ENCODE measurements around the gene BTRC. TPM values are rescaled to one million over a fixed set of nuclear protein-coding genes. Genes with fewer than 3 reads are reported as not detected.

The BTRC gene
- total and polyA plus RNA-seq, 10 of the 15 experiments (the other 5 are each of a cell fraction or from before 2014, with no cell fraction given): 2.2 to 18.6 (median 8.6) TPM

DNA sequence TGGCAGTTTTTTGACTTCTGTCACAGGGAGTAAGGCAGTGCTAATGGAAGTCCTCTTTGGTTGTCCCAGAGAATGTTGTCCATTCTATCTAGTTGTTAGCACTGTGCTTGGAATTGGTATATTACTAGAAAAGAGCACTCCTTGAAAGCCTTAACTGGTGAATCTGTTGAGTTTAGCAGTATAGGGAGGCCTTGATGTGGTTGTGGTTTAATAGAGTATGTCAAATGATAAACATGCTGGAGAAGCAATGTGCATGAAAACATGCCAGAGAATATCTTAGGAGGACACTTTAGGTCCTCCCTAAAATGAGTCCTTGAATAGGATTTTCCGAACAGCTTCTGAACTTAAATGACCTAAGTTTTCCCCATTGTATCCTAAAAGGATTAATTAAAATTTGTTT lies 98.6 kb downstream of the BTRC start (continued):
- TF ChIP-seq MTA3 (IDR thresholded peaks at IDR 0.05; ENCODE audit: borderline replicate concordance, low read length) (no peak), CREB1 (IDR thresholded peaks at IDR 0.05; ENCODE audit: low read depth) (no peak), ZNF217 (IDR thresholded peaks at IDR 0.05) (no peak), MEF2A (IDR thresholded peaks at IDR 0.05; ENCODE audit: insufficient read depth, low read depth, low read length) (no peak)

DNA sequence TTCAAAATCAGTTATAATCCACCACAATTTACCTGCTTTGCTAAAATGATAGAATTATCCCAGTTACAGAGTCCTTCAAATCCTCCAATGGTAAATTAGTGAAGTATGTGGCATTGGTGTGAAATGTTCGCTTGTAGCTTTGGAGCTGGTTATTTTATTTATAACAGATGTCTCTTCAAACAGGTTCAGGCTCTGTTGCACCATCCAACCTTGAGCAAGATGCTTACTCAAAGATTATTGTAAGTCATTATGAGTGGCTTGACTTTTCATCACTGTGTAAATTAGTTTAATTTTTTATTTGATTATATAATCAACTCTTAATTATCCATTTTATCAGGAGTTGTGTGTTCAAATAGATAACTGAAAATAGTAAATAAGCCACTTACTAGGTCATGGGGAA lies 99.4 kb downstream of the BTRC start:
- 100% methylated on average over 1 of the region's 1 CpG for whole genome bisulfite sequencing (ENCODE audit: insufficient coverage, insufficient replicate concordance, low lambda C conversion rate, missing lambda C conversion rate)
- TF ChIP-seq KDM1A (IDR thresholded peaks at IDR 0.05; ENCODE audit: borderline replicate concordance): no peak
- TF ChIP-seq JUND (IDR thresholded peaks at IDR 0.05; ENCODE audit: low read depth, low read length): no peak
- no peak for TF ChIP-seq RUNX3 (IDR thresholded peaks at IDR 0.05; ENCODE audit: low read length)
- no peak for TF ChIP-seq WRNIP1 (IDR thresholded peaks at IDR 0.05; ENCODE audit: borderline replicate concordance, low read depth, low read length)
- TF ChIP-seq IKZF1 (conservative IDR thresholded peaks at IDR 0.05): no peak
- TF ChIP-seq ASH2L (IDR thresholded peaks at IDR 0.05; ENCODE audit: borderline replicate concordance, low read depth): no peak
- no peak for TF ChIP-seq TAF1 (IDR thresholded peaks at IDR 0.05; ENCODE audit: borderline replicate concordance, low read depth, low read length)
- TF ChIP-seq, protein P1, sequence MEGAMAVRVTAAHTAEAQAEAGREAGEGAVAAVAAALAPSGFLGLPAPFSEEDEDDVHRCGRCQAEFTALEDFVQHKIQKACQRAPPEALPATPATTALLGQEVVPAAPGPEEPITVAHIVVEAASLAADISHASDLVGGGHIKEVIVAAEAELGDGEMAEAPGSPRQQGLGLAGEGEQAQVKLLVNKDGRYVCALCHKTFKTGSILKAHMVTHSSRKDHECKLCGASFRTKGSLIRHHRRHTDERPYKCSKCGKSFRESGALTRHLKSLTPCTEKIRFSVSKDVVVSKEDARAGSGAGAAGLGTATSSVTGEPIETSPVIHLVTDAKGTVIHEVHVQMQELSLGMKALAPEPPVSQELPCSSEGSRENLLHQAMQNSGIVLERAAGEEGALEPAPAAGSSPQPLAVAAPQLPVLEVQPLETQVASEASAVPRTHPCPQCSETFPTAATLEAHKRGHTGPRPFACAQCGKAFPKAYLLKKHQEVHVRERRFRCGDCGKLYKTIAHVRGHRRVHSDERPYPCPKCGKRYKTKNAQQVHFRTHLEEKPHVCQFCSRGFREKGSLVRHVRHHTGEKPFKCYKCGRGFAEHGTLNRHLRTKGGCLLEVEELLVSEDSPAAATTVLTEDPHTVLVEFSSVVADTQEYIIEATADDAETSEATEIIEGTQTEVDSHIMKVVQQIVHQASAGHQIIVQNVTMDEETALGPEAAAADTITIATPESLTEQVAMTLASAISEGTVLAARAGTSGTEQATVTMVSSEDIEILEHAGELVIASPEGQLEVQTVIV (IDR thresholded peaks at IDR 0.05; ENCODE audit: borderline replicate concordance, partially characterized antibody): no peak
- TF ChIP-seq, protein P2, sequence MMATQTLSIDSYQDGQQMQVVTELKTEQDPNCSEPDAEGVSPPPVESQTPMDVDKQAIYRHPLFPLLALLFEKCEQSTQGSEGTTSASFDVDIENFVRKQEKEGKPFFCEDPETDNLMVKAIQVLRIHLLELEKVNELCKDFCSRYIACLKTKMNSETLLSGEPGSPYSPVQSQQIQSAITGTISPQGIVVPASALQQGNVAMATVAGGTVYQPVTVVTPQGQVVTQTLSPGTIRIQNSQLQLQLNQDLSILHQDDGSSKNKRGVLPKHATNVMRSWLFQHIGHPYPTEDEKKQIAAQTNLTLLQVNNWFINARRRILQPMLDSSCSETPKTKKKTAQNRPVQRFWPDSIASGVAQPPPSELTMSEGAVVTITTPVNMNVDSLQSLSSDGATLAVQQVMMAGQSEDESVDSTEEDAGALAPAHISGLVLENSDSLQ (IDR thresholded peaks at IDR 0.05): no peak
- TF ChIP-seq ZNF622 (IDR thresholded peaks at IDR 0.05): no peak
- no peak for TF ChIP-seq CHD2 (IDR thresholded peaks at IDR 0.05; ENCODE audit: borderline replicate concordance, low read depth, low read length)
- ChIA-PET RAD21 (ENCODE audit: unreplicated experiment) (interaction anchor here (1.3 kb wide), 1 partner anchor 14 kb away, joined by 5 read pairs; no protein-coding TSS in a partner anchor), SMC1A (ENCODE audit: uncharacterized antibody, unreplicated experiment) (interaction anchor here (0.7 to 2.3 kb wide), 4 partner anchors 10 to 543 kb away, joined by 3 to 10 read pairs (median 5); no protein-coding TSS in a partner anchor), CTCF (interaction anchor here (0.6 to 6.7 kb wide), 9 partner anchors 9 to 413 kb away, joined by 3 to 56 read pairs (median 4); no protein-coding TSS in a partner anchor), POLR2A (no interaction called here)
- H3K27me3 ChIP-seq (replicated peaks in 1 of 2; ENCODE audit: control insufficient read depth in 2 of 2, insufficient read depth in 2 of 2, low read length in 1 of 2): no peaks in the 10 kb centered on the region
- intact Hi-C loops (cut with micrococcal nuclease; ENCODE audit: unreplicated experiment): no loop called here
- no TSS peak for BruUV-seq (replicated peaks)
- no peaks in the 10 kb centered on the region for H3K36me3 ChIP-seq (ENCODE audit: control insufficient read depth in 2 of 2, insufficient read depth in 2 of 2, low read length in 1 of 2)
- no peaks in the 10 kb centered on the region for H3K9me3 ChIP-seq (replicated peaks; ENCODE audit: control insufficient read depth, insufficient read depth, low read length)
- no peak overlapping the region for H2AFZ ChIP-seq (ENCODE audit: control insufficient read depth, low read depth, low read length)
- in situ Hi-C loops (cut with MboI): no loop called here
- no peak overlapping the region for H3K9ac ChIP-seq (ENCODE audit: control insufficient read depth, insufficient read depth, low read length)
- ATAC-seq (no peak), DNase-seq (ENCODE audit: low read depth, low spot score) (no peak), FAIRE-seq (no peak)
- no peak overlapping the region for H3K4me3 ChIP-seq
- no peak overlapping the region for H3K4me2 ChIP-seq (ENCODE audit: control insufficient read depth, insufficient read depth)
- H4K20me1 ChIP-seq (ENCODE audit: control insufficient read depth, insufficient read depth): no peaks in the 10 kb centered on the region
- no peaks in the 10 kb centered on the region for H3K4me1 ChIP-seq (ENCODE audit: control insufficient read depth, insufficient read depth, low read length)
- H3K79me2 ChIP-seq (ENCODE audit: control insufficient read depth, insufficient read depth, low read length): no peaks in the 10 kb centered on the region
- no peak overlapping the region for H3K27ac ChIP-seq (ENCODE audit: control insufficient read depth, insufficient read depth)

Measured in GM12878 (cell line).